Measurements from ENCODE around the gene LAMA5. TPM values are rescaled to one million over a fixed set of nuclear protein-coding genes. Genes with fewer than 3 reads are reported as not detected.

LAMA5 gene
- total RNA-seq, 1 donor from 2014 or later, result 35.0 TPM

DNA sequence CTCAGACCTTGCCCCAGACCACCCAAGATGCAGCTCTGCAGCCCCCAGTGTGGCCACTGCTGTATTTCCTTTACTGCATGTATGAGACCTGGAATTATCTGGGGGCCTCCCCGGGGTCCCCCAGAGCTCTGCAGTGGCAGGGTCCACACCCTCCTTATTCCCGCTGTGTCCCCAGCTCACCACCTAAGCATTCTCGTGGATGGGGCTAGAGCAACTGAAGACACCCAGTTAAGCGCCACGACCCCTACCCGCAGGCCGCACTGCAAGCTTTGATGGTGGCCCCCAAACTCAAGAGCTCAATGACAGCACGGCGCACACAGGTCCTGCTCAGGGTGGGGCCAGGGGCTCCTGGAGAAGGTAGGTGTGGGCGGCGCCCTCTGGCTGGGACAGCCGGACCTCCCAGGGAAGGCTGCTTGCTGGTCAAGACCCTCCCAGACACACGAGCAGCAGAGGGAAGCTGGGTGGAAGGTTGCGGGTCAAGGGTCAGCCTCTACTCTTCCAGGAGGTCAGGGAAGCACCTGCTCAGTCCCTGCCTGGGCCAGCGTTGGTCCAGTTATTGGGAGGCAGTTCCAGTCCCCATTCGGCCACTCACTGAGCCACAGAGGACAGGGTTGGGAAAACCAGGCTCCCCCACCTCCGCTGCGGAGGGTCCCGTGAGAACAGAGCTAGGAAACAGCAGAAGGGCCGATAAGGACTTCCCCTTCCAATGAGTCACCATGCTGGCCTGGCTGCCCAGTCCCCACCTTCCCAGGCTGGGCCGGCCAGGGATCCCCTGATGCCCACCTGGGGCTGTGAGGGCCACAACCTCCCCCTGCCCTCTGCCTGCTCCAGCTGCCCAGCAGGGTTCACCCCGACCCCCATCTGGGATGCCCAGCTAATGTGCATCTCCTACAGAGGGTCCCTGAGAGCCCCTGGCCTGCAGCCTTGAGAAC, 2.9 kb downstream of the LAMA5 start:
- no peaks in the 10 kb centered on the region for H3K9me3 Mint-ChIP-seq
- no peak overlapping the region for H3K27ac Mint-ChIP-seq (ENCODE audit: unreplicated experiment)
- peaks cover 10% of the 10 kb centered on the region for H3K27me3 Mint-ChIP-seq (ENCODE audit: low read depth)
- peaks cover 2% of the 10 kb centered on the region for H3K4me1 Mint-ChIP-seq
- DNase-seq (ENCODE audit: low read depth, low spot score), result no peak
- TF ChIP-seq, protein P1, sequence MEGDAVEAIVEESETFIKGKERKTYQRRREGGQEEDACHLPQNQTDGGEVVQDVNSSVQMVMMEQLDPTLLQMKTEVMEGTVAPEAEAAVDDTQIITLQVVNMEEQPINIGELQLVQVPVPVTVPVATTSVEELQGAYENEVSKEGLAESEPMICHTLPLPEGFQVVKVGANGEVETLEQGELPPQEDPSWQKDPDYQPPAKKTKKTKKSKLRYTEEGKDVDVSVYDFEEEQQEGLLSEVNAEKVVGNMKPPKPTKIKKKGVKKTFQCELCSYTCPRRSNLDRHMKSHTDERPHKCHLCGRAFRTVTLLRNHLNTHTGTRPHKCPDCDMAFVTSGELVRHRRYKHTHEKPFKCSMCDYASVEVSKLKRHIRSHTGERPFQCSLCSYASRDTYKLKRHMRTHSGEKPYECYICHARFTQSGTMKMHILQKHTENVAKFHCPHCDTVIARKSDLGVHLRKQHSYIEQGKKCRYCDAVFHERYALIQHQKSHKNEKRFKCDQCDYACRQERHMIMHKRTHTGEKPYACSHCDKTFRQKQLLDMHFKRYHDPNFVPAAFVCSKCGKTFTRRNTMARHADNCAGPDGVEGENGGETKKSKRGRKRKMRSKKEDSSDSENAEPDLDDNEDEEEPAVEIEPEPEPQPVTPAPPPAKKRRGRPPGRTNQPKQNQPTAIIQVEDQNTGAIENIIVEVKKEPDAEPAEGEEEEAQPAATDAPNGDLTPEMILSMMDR (conservative IDR thresholded peaks at IDR 0.05), result no peak
- H3K4me3 Mint-ChIP-seq, result peak overlapping the region; percentile 82
- no peaks in the 10 kb centered on the region for H3K36me3 Mint-ChIP-seq (ENCODE audit: low read depth)

DNA sequence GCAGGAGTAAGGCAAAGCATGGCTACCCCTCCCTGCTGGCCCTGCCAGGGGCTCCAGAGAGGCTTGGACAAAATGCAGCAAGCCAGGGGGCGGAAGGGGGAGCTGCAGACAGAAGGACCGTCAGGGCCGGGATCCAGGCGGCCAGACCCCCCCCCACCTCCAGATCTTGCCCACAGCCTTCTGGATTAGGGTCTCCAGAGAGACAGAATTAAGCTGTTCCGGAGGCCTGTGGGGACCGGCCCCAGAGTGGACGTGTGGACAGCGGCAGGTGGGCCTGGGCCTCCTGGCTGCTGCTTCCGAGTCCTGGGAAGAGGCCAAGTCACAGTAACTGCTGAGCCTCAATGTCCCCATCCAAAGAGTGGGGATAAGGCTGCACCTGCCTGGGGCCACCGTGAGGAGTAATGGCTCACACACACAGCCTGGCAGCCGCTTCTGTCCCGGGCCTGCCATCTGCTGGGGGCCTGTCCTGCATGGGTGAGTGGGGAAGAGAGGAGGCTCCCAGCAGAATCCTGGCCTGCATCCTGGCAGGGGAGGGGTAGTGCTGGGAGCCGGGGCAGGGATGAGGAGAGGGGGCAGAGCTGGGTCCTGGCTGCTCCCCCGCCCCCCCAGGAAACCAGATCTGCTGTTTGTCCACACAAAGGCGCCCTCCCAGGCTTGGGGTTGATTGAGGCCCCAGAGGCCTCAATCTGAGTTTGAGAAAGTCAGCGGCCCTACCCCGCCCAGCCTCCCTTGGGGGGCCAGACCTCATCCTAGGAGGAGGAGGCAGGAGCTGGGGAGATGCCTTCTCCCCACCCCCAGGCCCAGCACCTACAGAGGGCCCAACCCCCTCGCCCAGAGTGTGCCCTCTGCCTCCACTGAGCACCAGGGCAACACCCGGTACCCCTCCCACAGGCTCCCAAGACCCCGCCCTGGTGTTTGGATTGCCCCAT, 3.9 kb downstream of the LAMA5 start:
- Mint-ChIP-seq H3K27ac (ENCODE audit: unreplicated experiment) (no peak overlapping the region), H3K4me3 (no peak overlapping the region), H3K27me3 (ENCODE audit: low read depth) (peaks cover 4% of the 10 kb centered on the region), H3K36me3 (ENCODE audit: low read depth) (no peaks in the 10 kb centered on the region), H3K4me1 (no peaks in the 10 kb centered on the region), H3K9me3 (no peaks in the 10 kb centered on the region)
- TF ChIP-seq, protein P1 (conservative IDR thresholded peaks at IDR 0.05), result no peak
- no peak for DNase-seq (ENCODE audit: low read depth, low spot score)

DNA sequence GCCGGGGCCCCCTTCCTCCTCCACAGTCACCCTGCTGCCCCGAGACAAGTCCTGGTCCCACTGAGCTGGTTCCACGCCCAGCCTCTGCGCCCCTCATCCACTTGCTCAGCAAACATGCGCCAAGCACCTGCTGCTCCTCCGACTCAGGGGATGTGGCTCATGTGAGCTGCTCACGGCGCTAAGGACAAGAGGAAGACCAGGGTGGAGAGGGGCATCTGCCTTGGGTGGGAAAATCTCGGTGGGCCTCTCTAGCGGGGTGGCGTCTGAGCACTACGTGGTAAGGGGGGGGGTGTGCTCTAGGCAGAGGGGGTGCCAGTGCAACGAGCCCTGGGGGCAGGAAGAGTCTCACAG, 4.5 kb downstream of the LAMA5 start:
- TF ChIP-seq, protein P1 (conservative IDR thresholded peaks at IDR 0.05), result no peak
- no peak for DNase-seq (ENCODE audit: low read depth, low spot score)
- Mint-ChIP-seq H3K27ac (ENCODE audit: unreplicated experiment) (no peak overlapping the region), H3K4me1 (no peaks in the 10 kb centered on the region), H3K36me3 (ENCODE audit: low read depth) (no peaks in the 10 kb centered on the region), H3K27me3 (ENCODE audit: low read depth) (peaks cover 3% of the 10 kb centered on the region), H3K4me3 (no peak overlapping the region), H3K9me3 (no peaks in the 10 kb centered on the region)

DNA sequence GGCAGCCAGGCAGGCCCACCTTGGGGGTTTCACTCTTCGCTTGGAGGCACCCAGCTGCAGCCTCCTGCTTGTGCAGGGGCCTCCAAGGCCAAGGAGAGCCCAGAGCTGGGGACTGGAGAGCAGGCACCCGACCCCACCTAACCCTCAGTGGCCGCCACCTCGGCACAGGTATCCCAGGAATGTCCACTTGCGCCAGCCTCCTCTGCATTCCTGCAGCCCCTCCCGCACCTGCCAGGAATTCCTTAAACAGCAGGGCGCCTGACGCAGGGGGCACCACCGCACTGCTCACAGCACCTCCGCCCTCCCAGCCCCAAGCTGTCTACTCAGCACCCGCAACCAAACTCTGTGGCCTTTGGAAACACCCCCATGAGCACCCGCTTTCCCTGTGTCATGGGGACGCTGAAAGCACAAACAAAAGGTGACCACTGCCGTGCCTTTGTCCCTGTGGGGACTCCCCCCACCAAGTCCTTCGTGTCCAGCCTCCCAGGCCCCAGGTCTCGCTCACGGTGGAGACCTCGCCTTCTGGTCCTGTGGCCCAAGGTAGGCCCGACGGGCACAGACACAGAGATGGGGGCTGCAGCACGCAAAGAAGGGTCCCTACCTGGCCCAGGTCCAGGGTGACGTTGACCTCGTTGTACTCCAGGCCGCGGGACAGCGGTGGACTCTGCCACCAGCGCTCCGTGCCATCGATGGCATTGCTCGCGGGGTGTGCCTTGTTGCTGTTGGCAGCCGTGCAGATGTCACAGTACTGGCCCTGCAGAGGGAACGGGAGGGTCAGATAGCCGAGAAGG, 5.1 kb downstream of the LAMA5 start:
- DNase-seq (ENCODE audit: low read depth, low spot score), result no peak
- no peaks in the 10 kb centered on the region for H3K4me1 Mint-ChIP-seq
- H3K9me3 Mint-ChIP-seq, result no peaks in the 10 kb centered on the region
- no peaks in the 10 kb centered on the region for H3K36me3 Mint-ChIP-seq (ENCODE audit: low read depth)
- no peak overlapping the region for H3K4me3 Mint-ChIP-seq
- TF ChIP-seq, protein P1 (conservative IDR thresholded peaks at IDR 0.05), result no peak
- H3K27ac Mint-ChIP-seq (ENCODE audit: unreplicated experiment), result no peak overlapping the region
- H3K27me3 Mint-ChIP-seq (ENCODE audit: low read depth), result peaks cover 3% of the 10 kb centered on the region
